ENCODE measurements around the gene NAA10. TPM values are rescaled to one million over a fixed set of nuclear protein-coding genes. Genes with fewer than 3 reads are reported as not detected.

NAA10 gene
- total RNA-seq, 1 experiment from 2014 or later = 124 TPM

DNA sequence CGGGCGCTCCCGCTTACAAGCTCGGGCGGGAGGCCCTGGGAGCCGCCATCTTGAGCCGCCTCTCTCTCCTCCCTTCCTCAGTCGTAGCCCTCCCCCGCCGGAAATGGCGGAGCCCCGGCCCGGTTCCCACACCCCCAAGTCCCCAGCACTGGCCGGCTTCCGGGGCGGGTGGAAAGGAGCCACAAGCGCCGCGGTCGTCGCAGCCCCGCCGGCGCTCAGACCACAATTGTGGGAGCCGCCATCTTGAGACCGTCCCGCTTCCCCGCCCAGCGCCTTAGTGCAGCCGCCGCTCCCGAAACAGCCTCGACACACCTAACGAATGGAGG, 36.2 kb upstream of the NAA10 start:
- peak overlapping the region; percentile 75 to 78 for H3K4me3 ChIP-seq (replicated peaks in 1 of 2; ENCODE audit: low read depth in 1 of 2, low read length in 2 of 2)
- H3K9me3 ChIP-seq (ENCODE audit: control insufficient read depth in 1 of 2, insufficient read depth in 1 of 2, low read depth in 1 of 2, low read length in 2 of 2) = no peaks in the 10 kb centered on the region
- TF ChIP-seq YY1 (IDR thresholded peaks at IDR 0.05; ENCODE audit: extremely low read depth, insufficient replicate concordance, low read depth, low read length) (peak; percentile 95), ZNF274 (IDR thresholded peaks at IDR 0.05; ENCODE audit: low read depth, low read length) (no peak)
- peak overlapping the region; percentile 99 for H3K9ac ChIP-seq (ENCODE audit: low read length)
- no peaks in the 10 kb centered on the region for H4K20me1 ChIP-seq (ENCODE audit: insufficient read depth)
- ChIA-PET RAD21 (ENCODE audit: low non-redundant PET in 1 of 2, low total read pairs in 2 of 2, uncharacterized antibody in 2 of 2, unreplicated experiment in 2 of 2) (no interaction called here), CTCF (interaction anchor here (1.0 to 1.1 kb wide), 2 partner anchors 24 to 402 kb away, joined by 3 to 5 read pairs; no protein-coding TSS in a partner anchor), POLR2A (interaction anchor here (0.7 to 2.0 kb wide), 4 partner anchors 43 to 499 kb away, joined by 3 to 10 read pairs (median 4); partner anchors contain the start of gene ARHGAP4)
- intact Hi-C loops (cut with micrococcal nuclease) = loop anchor here (10.0 kb wide), 1 partner anchor 424 kb away; the partner anchor contains the start of gene RPL10
- peaks cover 12 to 28% of the 10 kb centered on the region in 2 experiments for H3K4me1 ChIP-seq (ENCODE audit: control insufficient read depth in 1 of 2, insufficient read depth in 2 of 2, low read length in 2 of 2)
- no peaks in the 10 kb centered on the region for H3K27me3 ChIP-seq (ENCODE audit: insufficient read depth, low read length)
- peaks cover 0 to 11% of the 10 kb centered on the region in 2 experiments; a peak in 1 of 4 replicates for H3K36me3 ChIP-seq (ENCODE audit: control insufficient read depth in 1 of 2, insufficient read depth in 2 of 2, low read length in 2 of 2)
- DNase-seq (ENCODE audit: low read depth, low spot score) (peak; percentile 60), ATAC-seq (peak; percentile 59)
- BruUV-seq (replicated peaks) = no TSS peak
- H3K4me2 ChIP-seq (ENCODE audit: low read length) = peak overlapping the region; percentile 76
- H3K9me2 ChIP-seq (ENCODE audit: insufficient read depth) = no peaks in the 10 kb centered on the region
- no peak overlapping the region for H2AFZ ChIP-seq (ENCODE audit: low read depth, low read length, poor library complexity, severe bottlenecking)
- H3K79me2 ChIP-seq (ENCODE audit: insufficient read depth, low read length) = peaks cover 60% of the 10 kb centered on the region
- H3K27ac ChIP-seq (ENCODE audit: low read depth, low read length) = peak overlapping the region; percentile 90

DNA sequence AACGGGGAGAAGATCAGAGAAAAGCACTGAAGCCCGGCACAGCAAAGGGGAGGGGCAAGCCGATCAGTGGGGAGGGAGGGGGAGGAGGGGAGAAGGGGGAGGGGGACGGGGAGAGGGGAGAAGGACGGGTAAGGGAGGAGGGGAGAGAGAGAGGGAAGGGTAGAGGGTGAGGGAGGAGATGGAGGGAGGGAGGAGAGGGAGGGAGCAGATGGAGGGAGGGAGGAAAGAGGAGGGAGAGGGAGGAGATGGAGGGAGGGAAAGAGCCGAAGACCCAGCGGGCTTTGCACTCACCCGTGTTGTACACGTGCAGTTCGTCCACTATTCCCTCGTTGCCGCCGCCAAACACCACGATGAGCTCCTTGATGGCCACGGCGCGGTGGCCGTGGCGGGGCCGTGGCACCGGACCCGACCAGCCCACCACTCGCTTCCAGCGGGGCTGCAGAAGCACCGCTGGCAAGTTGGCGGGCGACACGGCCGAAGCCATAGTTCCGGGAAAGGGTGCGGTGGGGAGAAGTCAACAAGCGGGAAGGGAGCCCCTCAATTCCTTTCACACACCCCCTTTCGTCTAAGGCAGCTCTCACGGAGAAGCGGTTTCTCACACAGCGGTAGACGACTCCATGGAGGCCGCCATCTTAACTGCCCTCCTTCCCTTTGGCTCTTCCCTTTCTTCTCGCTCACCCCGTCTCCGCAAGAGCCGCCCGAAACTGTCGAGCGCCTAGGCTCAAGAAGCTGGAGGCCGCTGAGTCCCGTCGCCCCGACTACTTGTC, 35.7 kb upstream of the NAA10 start:
- peak overlapping the region; percentile 75 to 78 for H3K4me3 ChIP-seq (replicated peaks in 1 of 2; ENCODE audit: low read depth in 1 of 2, low read length in 2 of 2)
- H3K4me1 ChIP-seq (ENCODE audit: control insufficient read depth in 1 of 2, insufficient read depth in 2 of 2, low read length in 2 of 2) = peaks cover 12 to 28% of the 10 kb centered on the region in 2 experiments
- ATAC-seq (no peak; the same call in 1 of the 2 replicates), DNase-seq (ENCODE audit: low read depth, low spot score) (no peak)
- H3K27me3 ChIP-seq (ENCODE audit: insufficient read depth, low read length) = no peaks in the 10 kb centered on the region
- intact Hi-C loops (cut with micrococcal nuclease) = loop anchor here (10.0 kb wide), 1 partner anchor 424 kb away; the partner anchor contains the start of gene RPL10
- peaks cover 0 to 11% of the 10 kb centered on the region in 2 experiments; a peak in 1 of 4 replicates for H3K36me3 ChIP-seq (ENCODE audit: control insufficient read depth in 1 of 2, insufficient read depth in 2 of 2, low read length in 2 of 2)
- ChIA-PET RAD21 (ENCODE audit: low non-redundant PET in 1 of 2, low total read pairs in 2 of 2, uncharacterized antibody in 2 of 2, unreplicated experiment in 2 of 2) (interaction anchor here in 1 of 2 experiments (0.6 kb wide), 1 partner anchor 128 kb away, joined by 4 read pairs; no protein-coding TSS in a partner anchor), CTCF (interaction anchor here (1.0 to 1.1 kb wide), 2 partner anchors 23 to 403 kb away, joined by 3 to 5 read pairs; no protein-coding TSS in a partner anchor), POLR2A (interaction anchor here (0.7 to 2.0 kb wide), 4 partner anchors 42 to 498 kb away, joined by 3 to 10 read pairs (median 4); partner anchors contain the start of gene ARHGAP4)
- no peaks in the 10 kb centered on the region for H3K9me2 ChIP-seq (ENCODE audit: insufficient read depth)
- BruUV-seq (replicated peaks) = TSS peak; percentile 59
- peak overlapping the region; percentile 76 for H3K4me2 ChIP-seq (ENCODE audit: low read length)
- H2AFZ ChIP-seq (ENCODE audit: low read depth, low read length, poor library complexity, severe bottlenecking) = no peak overlapping the region
- H4K20me1 ChIP-seq (ENCODE audit: insufficient read depth) = no peaks in the 10 kb centered on the region
- H3K27ac ChIP-seq (ENCODE audit: low read depth, low read length) = peak overlapping the region; percentile 90
- TF ChIP-seq, protein P1, sequence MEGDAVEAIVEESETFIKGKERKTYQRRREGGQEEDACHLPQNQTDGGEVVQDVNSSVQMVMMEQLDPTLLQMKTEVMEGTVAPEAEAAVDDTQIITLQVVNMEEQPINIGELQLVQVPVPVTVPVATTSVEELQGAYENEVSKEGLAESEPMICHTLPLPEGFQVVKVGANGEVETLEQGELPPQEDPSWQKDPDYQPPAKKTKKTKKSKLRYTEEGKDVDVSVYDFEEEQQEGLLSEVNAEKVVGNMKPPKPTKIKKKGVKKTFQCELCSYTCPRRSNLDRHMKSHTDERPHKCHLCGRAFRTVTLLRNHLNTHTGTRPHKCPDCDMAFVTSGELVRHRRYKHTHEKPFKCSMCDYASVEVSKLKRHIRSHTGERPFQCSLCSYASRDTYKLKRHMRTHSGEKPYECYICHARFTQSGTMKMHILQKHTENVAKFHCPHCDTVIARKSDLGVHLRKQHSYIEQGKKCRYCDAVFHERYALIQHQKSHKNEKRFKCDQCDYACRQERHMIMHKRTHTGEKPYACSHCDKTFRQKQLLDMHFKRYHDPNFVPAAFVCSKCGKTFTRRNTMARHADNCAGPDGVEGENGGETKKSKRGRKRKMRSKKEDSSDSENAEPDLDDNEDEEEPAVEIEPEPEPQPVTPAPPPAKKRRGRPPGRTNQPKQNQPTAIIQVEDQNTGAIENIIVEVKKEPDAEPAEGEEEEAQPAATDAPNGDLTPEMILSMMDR (IDR thresholded peaks at IDR 0.05 in 2 of 3, conservative IDR thresholded peaks at IDR 0.05 in 1 of 3; ENCODE audit: borderline replicate concordance in 1 of 3, insufficient read depth in 1 of 3, low read depth in 2 of 3, low read length in 2 of 3) = no peak
- TF ChIP-seq POLR2AphosphoS5 (IDR thresholded peaks at IDR 0.05; ENCODE audit: low read depth, low read length) = 0 out of 2 replicates have a peak, but pooled peaks have one; percentile 2
- peak overlapping the region; percentile 99 for H3K9ac ChIP-seq (ENCODE audit: low read length)
- peaks cover 66% of the 10 kb centered on the region for H3K79me2 ChIP-seq (ENCODE audit: insufficient read depth, low read length)
- H3K9me3 ChIP-seq (ENCODE audit: control insufficient read depth in 1 of 2, insufficient read depth in 1 of 2, low read depth in 1 of 2, low read length in 2 of 2) = no peaks in the 10 kb centered on the region
